PC-9 (cell line): Measurements from ENCODE around the gene CPLX4. TPM values are rescaled to one million over a fixed set of nuclear protein-coding genes. Genes with fewer than 3 reads are reported as not detected.

Source experiments
- BruUV-seq: library from RNA; stranded (reverse); fragments of 400-500 nt; replicated peaks from 2 replicates; lab custom pipeline; 2021; lab: Mats Ljungman, UMichigan
- CTCF ChIA-PET: fragments of 300-600 bp; sonication (Branson Sonifier 250); formaldehyde crosslinking; loops from one replicate; lab custom pipeline; 2022; ENCODE audit warnings: antibody characterized with exemption; lab: Charles Lee
- POLR2A ChIA-PET: fragments of 300-600 bp; sonication (Branson Sonifier 250); formaldehyde crosslinking; loops from one replicate; lab custom pipeline; 2022; ENCODE audit warnings: antibody characterized with exemption; ENCODE audit not compliant: unreplicated experiment; lab: Charles Lee
- DNase-seq, 2 experiments: peaks; one replicate each; pipeline versions ENCODE4 v3.0.0 to v3.0.0-alpha.2; 2015 to 2022; ENCODE audit warnings: mixed read lengths in 1 of 2
- H2AFZ ChIP-seq: fragments of 200-600 bp; sonication (generic); 2 replicates; pipeline ENCODE4 v1.8.1; 2017; ENCODE audit warnings: antibody characterized with exemption
- H3F3A ChIP-seq: fragments of 200-600 bp; sonication (generic); 2 replicates; pipeline ENCODE4 v1.8.1; 2017; ENCODE audit warnings: antibody characterized with exemption, mild to moderate bottlenecking, low read depth; ENCODE audit not compliant: insufficient read depth
- H3K27ac ChIP-seq: fragments of 200-600 bp; sonication (generic); 2 replicates; pipeline ENCODE4 v1.6.1; 2016; ENCODE audit warnings: mixed run types
- H3K27me3 ChIP-seq: fragments of 200-600 bp; sonication (generic); 2 replicates; pipeline ENCODE4 v1.6.1; 2016; ENCODE audit warnings: low read depth, mixed run types; ENCODE audit not compliant: insufficient read depth
- H3K36me3 ChIP-seq: fragments of 200-600 bp; sonication (generic); 2 replicates; pipeline ENCODE4 v1.6.1; 2016; ENCODE audit warnings: low read depth, mixed run types
- H3K4me1 ChIP-seq: fragments of 200-600 bp; sonication (generic); replicated peaks from 2 replicates; pipeline ENCODE4 v1.6.1; 2016; ENCODE audit warnings: mixed run types; ENCODE audit not compliant: insufficient read depth
- H3K4me2 ChIP-seq: fragments of 200-600 bp; sonication (generic); 2 replicates; pipeline ENCODE4 v1.6.1; 2017; ENCODE audit warnings: mixed run types
- H3K4me3 ChIP-seq: fragments of 200-600 bp; sonication (generic); 2 replicates; pipeline ENCODE4 v1.6.1; 2016; ENCODE audit warnings: mixed run types
- H3K79me2 ChIP-seq: fragments of 200-600 bp; sonication (generic); 2 replicates; pipeline ENCODE4 v1.6.1; 2017; ENCODE audit warnings: low read depth, mixed run types
- H3K9me2 ChIP-seq: fragments of 200-600 bp; sonication (generic); 2 replicates; pipeline ENCODE4 v1.8.1; 2017; ENCODE audit warnings: mild to moderate bottlenecking; ENCODE audit not compliant: insufficient read depth
- H3K9me3 ChIP-seq: fragments of 200-600 bp; sonication (generic); 2 replicates; pipeline ENCODE4 v1.8.1; 2016; ENCODE audit warnings: low read depth; ENCODE audit not compliant: insufficient read depth
- H4K20me1 ChIP-seq: fragments of 200-600 bp; sonication (generic); 2 replicates; pipeline ENCODE4 v1.8.1; 2017; ENCODE audit not compliant: insufficient read depth
- EZH2 ChIP-seq: fragments of 200-600 bp; sonication (generic); IDR thresholded peaks from 2 replicates; pipeline ENCODE4 v1.8.0; 2017; ENCODE audit warnings: antibody characterized with exemption, low read depth
- intact Hi-C: fragments of 100-400 bp; cut with micrococcal nuclease; formaldehyde crosslinking; loops from one replicate; pipeline ENCODE4 v1.10.0; 2022; ENCODE audit not compliant: unreplicated experiment
- total RNA-seq: library from RNA; stranded (reverse); gene quantifications from 2 replicates; pipeline ENCODE4 v1.2.3, GENCODE V29; 2021
- TF ChIP-seq, protein P1 (sequence below): fragments of 200-600 bp; sonication (generic); conservative IDR thresholded peaks from 2 replicates; pipeline ENCODE4 v1.6.1; 2017; ENCODE audit warnings: mixed run types, antibody characterized with exemption, mild to moderate bottlenecking, moderate library complexity

Gene CPLX4
- total RNA-seq, 1 experiment from 2014 or later = not detected

DNA sequence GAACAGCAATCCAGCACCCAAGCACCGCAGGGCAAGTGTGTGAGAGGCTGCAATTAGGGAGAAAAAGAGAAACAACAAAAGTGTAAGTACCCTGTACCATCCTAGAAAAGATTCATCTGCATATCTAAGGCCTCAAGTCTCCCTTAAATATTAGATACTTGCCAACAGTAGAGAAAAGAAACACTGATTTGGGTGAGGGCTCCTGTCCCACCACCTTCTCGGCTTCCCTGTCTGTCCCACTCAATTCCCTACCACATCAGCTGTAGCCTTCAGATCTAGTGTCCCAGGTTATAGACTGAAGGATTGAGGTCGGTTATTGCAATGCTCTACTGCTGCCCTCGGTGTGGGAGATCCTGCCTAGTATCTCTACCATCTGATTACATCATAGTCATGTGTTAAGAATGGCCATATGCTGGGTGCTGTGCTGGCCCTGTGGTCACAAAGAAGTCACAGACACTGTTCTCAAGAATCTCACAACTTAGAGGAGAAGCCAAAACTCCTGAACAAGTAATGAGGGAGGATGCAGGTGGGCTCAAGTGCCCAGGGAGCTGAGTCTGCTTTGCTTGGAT is 47.7 kb downstream of the CPLX4 start:
- ChIA-PET CTCF (no interaction called here), POLR2A (no interaction called here)
- Histone ChIP-seq H3K27ac (no peak overlapping the region), H3K4me3 (no peak overlapping the region), H3F3A (no peaks in the 10 kb centered on the region), H4K20me1 (no peaks in the 10 kb centered on the region), H2AFZ (peak overlapping the region; percentile 52; the same call in 1 of the 2 replicates), H3K4me1 (no peaks in the 10 kb centered on the region), H3K9me2 (no peaks in the 10 kb centered on the region), H3K27me3 (no peaks in the 10 kb centered on the region; the same call in 1 of the 2 replicates), H3K79me2 (no peaks in the 10 kb centered on the region), H3K4me2 (no peak overlapping the region), H3K9me3 (no peaks in the 10 kb centered on the region), H3K36me3 (no peaks in the 10 kb centered on the region)
- intact Hi-C loops = no loop called here
- TF ChIP-seq EZH2 = no peak
- TF ChIP-seq, protein P1, sequence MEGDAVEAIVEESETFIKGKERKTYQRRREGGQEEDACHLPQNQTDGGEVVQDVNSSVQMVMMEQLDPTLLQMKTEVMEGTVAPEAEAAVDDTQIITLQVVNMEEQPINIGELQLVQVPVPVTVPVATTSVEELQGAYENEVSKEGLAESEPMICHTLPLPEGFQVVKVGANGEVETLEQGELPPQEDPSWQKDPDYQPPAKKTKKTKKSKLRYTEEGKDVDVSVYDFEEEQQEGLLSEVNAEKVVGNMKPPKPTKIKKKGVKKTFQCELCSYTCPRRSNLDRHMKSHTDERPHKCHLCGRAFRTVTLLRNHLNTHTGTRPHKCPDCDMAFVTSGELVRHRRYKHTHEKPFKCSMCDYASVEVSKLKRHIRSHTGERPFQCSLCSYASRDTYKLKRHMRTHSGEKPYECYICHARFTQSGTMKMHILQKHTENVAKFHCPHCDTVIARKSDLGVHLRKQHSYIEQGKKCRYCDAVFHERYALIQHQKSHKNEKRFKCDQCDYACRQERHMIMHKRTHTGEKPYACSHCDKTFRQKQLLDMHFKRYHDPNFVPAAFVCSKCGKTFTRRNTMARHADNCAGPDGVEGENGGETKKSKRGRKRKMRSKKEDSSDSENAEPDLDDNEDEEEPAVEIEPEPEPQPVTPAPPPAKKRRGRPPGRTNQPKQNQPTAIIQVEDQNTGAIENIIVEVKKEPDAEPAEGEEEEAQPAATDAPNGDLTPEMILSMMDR = no peak
- no TSS peak for BruUV-seq
- no peak for DNase-seq

DNA sequence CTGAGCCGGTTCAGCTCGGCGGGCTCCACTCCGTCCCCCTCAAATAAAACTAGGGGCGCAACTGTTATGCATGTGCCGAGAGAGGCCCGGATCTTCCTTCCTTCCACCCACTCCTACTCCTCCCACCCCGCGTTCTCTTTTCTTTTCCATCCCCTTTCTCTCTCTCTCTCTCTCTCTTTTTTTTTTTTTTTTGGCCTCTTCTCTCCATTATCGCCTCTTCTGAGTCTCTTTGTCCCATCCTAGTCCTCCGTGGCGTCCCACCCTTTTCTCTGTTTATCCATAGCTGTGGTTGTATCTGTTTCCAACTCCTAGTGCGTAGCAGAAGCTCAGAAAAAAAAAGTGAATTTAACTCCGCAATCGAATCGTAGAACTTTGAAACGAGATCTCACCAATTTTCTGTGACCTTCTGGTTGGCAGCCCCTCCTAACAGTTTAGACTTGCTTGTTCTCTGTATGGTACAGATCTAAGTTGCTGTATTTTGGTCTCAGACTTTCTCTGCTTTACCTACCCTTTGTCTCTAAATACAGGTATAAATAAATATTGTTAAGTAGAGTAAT is 48.8 kb downstream of the CPLX4 start:
- DNase-seq = no peak
- ChIA-PET POLR2A (no interaction called here), CTCF (no interaction called here)
- intact Hi-C loops = no loop called here
- Histone ChIP-seq H3K9me3 (no peaks in the 10 kb centered on the region), H3F3A (no peaks in the 10 kb centered on the region), H3K79me2 (no peaks in the 10 kb centered on the region), H3K4me3 (no peak overlapping the region), H4K20me1 (no peaks in the 10 kb centered on the region), H3K36me3 (no peaks in the 10 kb centered on the region), H2AFZ (no peak overlapping the region), H3K9me2 (no peaks in the 10 kb centered on the region), H3K4me2 (no peak overlapping the region), H3K27me3 (no peaks in the 10 kb centered on the region; the same call in 1 of the 2 replicates), H3K27ac (no peak overlapping the region), H3K4me1 (no peaks in the 10 kb centered on the region)
- TF ChIP-seq EZH2 = no peak
- TF ChIP-seq, protein P1 = no peak
- BruUV-seq = no TSS peak

DNA sequence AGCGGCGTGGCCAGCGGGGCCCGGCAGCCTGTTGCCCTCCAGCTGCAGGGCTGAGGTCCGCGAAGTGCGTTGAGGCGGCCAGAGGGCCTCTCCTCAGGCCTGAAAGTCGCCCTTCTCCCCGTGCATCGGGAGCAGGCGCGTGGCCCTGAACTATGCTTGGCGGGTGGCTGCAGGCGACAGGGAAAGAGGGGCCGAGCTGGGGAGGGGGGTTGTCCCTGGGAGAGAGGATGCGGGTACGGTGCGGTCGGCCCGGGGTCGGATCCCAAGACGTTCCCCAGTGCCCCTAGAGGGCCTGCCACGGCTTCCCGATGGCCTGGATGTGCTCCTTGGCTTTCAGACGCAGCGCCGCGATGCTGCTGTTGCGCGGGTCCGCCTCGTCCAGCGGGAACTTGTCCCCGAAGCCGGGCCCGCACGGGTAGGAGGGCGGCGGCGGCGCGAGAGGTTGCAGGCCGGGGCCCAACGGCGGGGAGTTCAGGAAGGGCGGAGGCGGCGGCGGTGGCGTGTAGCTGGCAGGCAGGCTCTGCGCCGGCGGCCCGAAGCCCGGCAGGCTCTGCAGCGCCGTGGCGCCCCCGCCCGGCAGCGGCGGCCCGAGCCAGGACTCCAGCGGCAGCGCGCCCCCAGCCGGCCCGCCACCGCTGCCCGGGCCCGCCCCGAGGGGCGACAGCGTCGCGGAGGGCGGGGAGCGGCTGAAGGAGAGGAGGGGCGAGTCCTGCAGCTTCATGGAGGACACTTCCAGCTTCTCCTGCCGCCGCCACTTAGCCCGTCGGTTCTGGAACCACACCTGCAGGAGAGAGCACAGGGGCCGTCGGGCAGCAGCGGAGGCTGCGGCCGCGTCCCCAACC is 49.5 kb downstream of the CPLX4 start:
- no peaks in the 10 kb centered on the region for H3K9me3 ChIP-seq
- no peak for DNase-seq
- BruUV-seq = no TSS peak
- H3K27ac ChIP-seq = no peak overlapping the region
- no peaks in the 10 kb centered on the region for H3K36me3 ChIP-seq
- H4K20me1 ChIP-seq = no peaks in the 10 kb centered on the region
- CTCF ChIA-PET = no interaction called here
- no peaks in the 10 kb centered on the region for H3K9me2 ChIP-seq
- TF ChIP-seq, protein P1 = no peak
- TF ChIP-seq EZH2 = no peak
- H3K4me1 ChIP-seq = no peaks in the 10 kb centered on the region
- no peaks in the 10 kb centered on the region for H3K79me2 ChIP-seq
- no peak overlapping the region for H2AFZ ChIP-seq
- H3F3A ChIP-seq = no peaks in the 10 kb centered on the region
- H3K4me3 ChIP-seq = no peak overlapping the region
- POLR2A ChIA-PET = no interaction called here
- intact Hi-C loops = no loop called here
- no peaks in the 10 kb centered on the region; the same call in 1 of the 2 replicates for H3K27me3 ChIP-seq
- no peak overlapping the region for H3K4me2 ChIP-seq
